Kidney (tissue), 14 donors: Measurements from ENCODE around the gene NUP85. TPM values are rescaled to one million over a fixed set of nuclear protein-coding genes. Genes with fewer than 3 reads are reported as not detected.
"Not testable (repeated sequence)": the region's sequence is repeated elsewhere in the genome, so short reads cannot be mapped to it uniquely, and the experiment has no call there.

Experiments used
- DNase-seq, 5 donors: peaks; one replicate each; pipeline ENCODE4 v3.0.0-alpha.2; 2013 to 2020
- FAIRE-seq: peaks from 2 replicates; lab custom pipeline; 2012; peaks lifted over from hg19 to GRCh38; lab: Jason Lieb, UNC
- H3K27ac ChIP-seq, 2 donors: one replicate each; pipeline ENCODE4 v1.7.0; 2013; ENCODE audit warnings: low read depth in 2 of 2, low read length in 2 of 2, inconsistent platforms in 1 of 2
- H3K27me3 ChIP-seq: one replicate; pipeline ENCODE4 v1.7.1; 2013; ENCODE audit warnings: low read length, inconsistent platforms; ENCODE audit not compliant: control insufficient read depth, insufficient read depth
- H3K36me3 ChIP-seq, 3 donors: one replicate each; pipeline versions ENCODE4 v1.7.0 to v1.7.1; 2013; ENCODE audit warnings: low read length in 3 of 3, control low read depth in 1 of 3, inconsistent platforms in 1 of 3; ENCODE audit not compliant: insufficient read depth in 3 of 3, control insufficient read depth in 2 of 3
- H3K4me1 ChIP-seq, 3 donors: one replicate each; pipeline versions ENCODE4 v1.7.0 to v1.7.1; 2013; ENCODE audit warnings: low read length in 3 of 3, inconsistent platforms in 1 of 3, low read depth in 1 of 3; ENCODE audit not compliant: control insufficient read depth in 2 of 3, insufficient read depth in 2 of 3
- H3K4me3 ChIP-seq, 3 donors: one replicate each; pipeline versions ENCODE4 v1.7.0 to v1.8.1; 2013; ENCODE audit warnings: low read length in 3 of 3, control low read depth in 1 of 3, inconsistent platforms in 1 of 3
- H3K9ac ChIP-seq, 3 donors: one replicate each; pipeline versions ENCODE4 v1.7.0 to v1.7.1; 2013; ENCODE audit warnings: low read length in 3 of 3, control low read depth in 1 of 3, inconsistent platforms in 1 of 3
- H3K9me3 ChIP-seq, 3 donors: one replicate each; pipeline versions ENCODE4 v1.7.0 to v1.7.1; 2013; ENCODE audit warnings: low read length in 3 of 3, control low read depth in 1 of 3, inconsistent platforms in 1 of 3; ENCODE audit not compliant: control insufficient read depth in 2 of 3, insufficient read depth in 1 of 3
- intact Hi-C: fragments of 100-400 bp; cut with DNase I; formaldehyde crosslinking; loops from one replicate; pipeline ENCODE4 v1.11.1; 2022
- polyA plus RNA-seq: library from polyadenylated mRNA; stranded (reverse); fragments of 350-450 nt; fragmentation: Illumina TruSeq; extraction: RNeasy Lipid Tissue Mini Kit (QIAGEN cat#74804); gene quantifications from one replicate; pipeline ENCODE4 v1.2.3, GENCODE V29; 2014; ENCODE audit warnings: low read depth, low replicate concordance; ENCODE audit not compliant: insufficient read depth
- total RNA-seq: library from RNA; stranded (reverse); fragmentation: NEBNext Ultra II Directional; extraction: Animal tissue kit (Norgen Biotek cat#: 25700); gene quantifications from one replicate; pipeline ENCODE4 v1.2.1, GENCODE V29; 2021
- TF ChIP-seq, protein P1 (sequence below): IDR thresholded peaks from 3 replicates; pipeline ENCODE4 v1.5.1; 2012; ENCODE audit warnings: mild to moderate bottlenecking, moderate library complexity, borderline replicate concordance; ENCODE audit not compliant: insufficient read depth; ENCODE audit errors: extremely low read depth
- donor health status: control.
- donor health status: control.
- donor health status: control.
- donor health status: control.
- donor health status: control.
- donor health status: DM: yes; HTN: yes; CAD: no.
- donor health status: Normal renal cell carcinoma (clear cell type).

The NUP85 gene
- total and polyA plus RNA-seq, 2 donors from 2014 or later: 23.9 to 67.1 TPM

DNA sequence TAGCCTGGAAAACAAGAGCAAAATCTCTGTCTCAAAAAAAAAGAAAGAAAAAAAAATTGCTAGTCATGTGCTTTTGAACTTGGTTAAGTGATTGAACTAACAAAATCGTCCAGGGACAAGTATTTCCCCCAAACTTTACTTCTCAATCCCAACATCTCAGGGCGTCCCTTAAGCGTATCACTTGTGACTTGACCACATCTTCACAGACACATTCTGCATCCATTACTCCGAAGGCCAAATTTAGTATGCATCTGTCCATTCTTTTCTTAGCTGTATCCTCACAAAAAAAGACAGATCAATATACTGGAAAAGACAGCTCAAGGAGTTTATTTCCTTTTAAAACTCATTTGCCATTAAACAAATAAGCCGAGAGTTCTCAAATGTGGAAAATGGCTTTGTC lies 45.3 kb upstream of the NUP85 start:
- intact Hi-C loops: no loop called here
- Histone ChIP-seq H3K9me3 (no peaks in the 10 kb centered on the region), H3K9ac (no peak overlapping the region), H3K36me3 (no peaks in the 10 kb centered on the region), H3K4me1 (no peaks in the 10 kb centered on the region), H3K27me3 (no peaks in the 10 kb centered on the region), H3K4me3 (no peak overlapping the region), H3K27ac (no peak overlapping the region)
- no peak for DNase-seq
- TF ChIP-seq, protein P1, sequence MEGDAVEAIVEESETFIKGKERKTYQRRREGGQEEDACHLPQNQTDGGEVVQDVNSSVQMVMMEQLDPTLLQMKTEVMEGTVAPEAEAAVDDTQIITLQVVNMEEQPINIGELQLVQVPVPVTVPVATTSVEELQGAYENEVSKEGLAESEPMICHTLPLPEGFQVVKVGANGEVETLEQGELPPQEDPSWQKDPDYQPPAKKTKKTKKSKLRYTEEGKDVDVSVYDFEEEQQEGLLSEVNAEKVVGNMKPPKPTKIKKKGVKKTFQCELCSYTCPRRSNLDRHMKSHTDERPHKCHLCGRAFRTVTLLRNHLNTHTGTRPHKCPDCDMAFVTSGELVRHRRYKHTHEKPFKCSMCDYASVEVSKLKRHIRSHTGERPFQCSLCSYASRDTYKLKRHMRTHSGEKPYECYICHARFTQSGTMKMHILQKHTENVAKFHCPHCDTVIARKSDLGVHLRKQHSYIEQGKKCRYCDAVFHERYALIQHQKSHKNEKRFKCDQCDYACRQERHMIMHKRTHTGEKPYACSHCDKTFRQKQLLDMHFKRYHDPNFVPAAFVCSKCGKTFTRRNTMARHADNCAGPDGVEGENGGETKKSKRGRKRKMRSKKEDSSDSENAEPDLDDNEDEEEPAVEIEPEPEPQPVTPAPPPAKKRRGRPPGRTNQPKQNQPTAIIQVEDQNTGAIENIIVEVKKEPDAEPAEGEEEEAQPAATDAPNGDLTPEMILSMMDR: no peak
- FAIRE-seq: no peak

DNA sequence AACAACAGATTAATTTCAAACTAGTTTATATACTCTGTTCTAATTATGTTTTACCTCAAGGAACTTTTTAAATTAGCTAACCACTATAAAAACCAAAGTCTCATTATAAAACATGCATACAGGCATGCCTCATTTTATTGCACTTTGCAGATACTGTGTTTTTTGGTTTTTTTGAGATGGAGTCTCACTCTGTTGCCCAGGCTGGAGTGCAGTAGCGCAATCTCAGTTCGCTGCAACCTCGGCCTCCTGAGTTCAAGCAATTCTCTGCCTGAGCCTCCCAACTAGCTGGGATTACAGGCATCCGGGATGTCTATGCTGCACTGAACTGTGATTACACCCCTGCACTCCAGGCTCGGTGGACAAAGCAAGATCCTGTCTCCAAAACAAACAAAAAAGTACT lies 42.4 kb upstream of the NUP85 start:
- intact Hi-C loops: no loop called here
- Histone ChIP-seq H3K27me3 (no peaks in the 10 kb centered on the region), H3K27ac (no peak overlapping the region), H3K4me1 (no peaks in the 10 kb centered on the region), H3K9me3 (no peaks in the 10 kb centered on the region), H3K9ac (no peak overlapping the region), H3K36me3 (peaks cover 0 to 6% (median 6%) of the 10 kb centered on the region in 3 donors), H3K4me3 (no peak overlapping the region)
- TF ChIP-seq, protein P1: no peak
- FAIRE-seq (no peak), DNase-seq (no peak)

DNA sequence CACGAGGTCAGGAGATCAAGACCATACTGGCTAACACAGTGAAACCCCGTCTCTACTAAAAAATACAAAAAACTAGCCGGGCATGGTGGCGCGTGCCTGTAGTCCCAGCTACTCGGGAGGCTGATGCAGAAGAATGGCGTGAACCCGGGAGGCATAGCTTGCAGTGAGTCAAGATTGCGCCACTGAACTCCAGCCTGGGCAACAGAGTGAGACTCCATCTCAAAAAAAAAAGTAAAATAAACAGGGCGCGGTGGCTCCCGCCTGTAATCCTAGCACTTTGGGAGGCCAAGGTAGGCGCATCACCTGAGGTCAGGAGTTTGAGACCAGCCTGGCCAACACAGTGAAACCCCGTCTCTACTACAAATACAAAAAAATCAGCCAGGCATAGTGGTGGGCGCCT lies 40.9 kb upstream of the NUP85 start:
- intact Hi-C loops, H3K4me3 ChIP-seq, H3K27me3 ChIP-seq, H3K4me1 ChIP-seq, H3K27ac ChIP-seq, DNase-seq, H3K36me3 ChIP-seq, H3K9ac ChIP-seq, FAIRE-seq, H3K9me3 ChIP-seq: not testable (repeated sequence)

DNA sequence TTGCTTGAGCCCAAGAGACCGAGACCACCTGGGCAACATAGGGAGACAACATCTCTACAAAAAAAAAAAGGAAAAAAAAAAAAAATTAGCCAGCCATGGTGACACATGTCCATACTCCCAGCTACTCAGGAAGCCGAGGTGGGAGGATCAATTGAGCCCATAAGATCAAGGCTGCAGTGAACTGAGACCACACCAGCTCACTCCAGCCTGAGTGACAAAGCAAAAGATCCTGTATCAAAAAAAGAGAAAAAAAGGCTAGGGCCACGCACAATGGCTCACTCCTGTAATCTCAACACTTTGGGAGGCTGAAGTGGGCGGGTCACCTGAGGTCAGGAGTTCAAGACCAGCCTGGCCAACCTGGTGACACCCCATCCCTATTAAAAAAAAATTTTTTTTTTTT lies 36.5 kb upstream of the NUP85 start:
- H3K9me3 ChIP-seq: no peaks in the 10 kb centered on the region
- TF ChIP-seq, protein P1: no peak
- no peak overlapping the region for H3K27ac ChIP-seq
- intact Hi-C loops: no loop called here
- H3K36me3 ChIP-seq: peaks cover 5 to 14% (median 10%) of the 10 kb centered on the region in 3 donors
- FAIRE-seq (no peak), DNase-seq (no peak)
- H3K4me1 ChIP-seq: no peaks in the 10 kb centered on the region
- no peak overlapping the region for H3K9ac ChIP-seq
- no peaks in the 10 kb centered on the region for H3K27me3 ChIP-seq
- no peak overlapping the region for H3K4me3 ChIP-seq
